Measurements from ENCODE around the gene PTPRT. TPM values are rescaled to one million over a fixed set of nuclear protein-coding genes. Genes with fewer than 3 reads are reported as not detected.

PTPRT gene
- total and polyA plus RNA-seq, 12 donors: 0.05 to 0.34 (median 0.16) TPM; not detected in 1

GRCh38 chr20:42895020-42895419, 294.7 kb downstream of the PTPRT start:
- intact Hi-C loops (cut with DNase I): no loop called here

GRCh38 chr20:42894483-42894882, 295.2 kb downstream of the PTPRT start:
- Histone ChIP-seq H3K4me3 (no peak overlapping the region), H3K36me3 (replicated peaks in 1 of 2) (no peaks in the 10 kb centered on the region), H3K27ac (no peak overlapping the region), H3K27me3 (no peaks in the 10 kb centered on the region), H3K4me1 (replicated peaks in 1 of 2) (no peaks in the 10 kb centered on the region), H3K9me3 (replicated peaks in 1 of 3) (no peaks in the 10 kb centered on the region)
- TF ChIP-seq CTCF (IDR thresholded peaks at IDR 0.05) (no peak), POLR2A (IDR thresholded peaks at IDR 0.05) (no peak)
- intact Hi-C loops (cut with DNase I): no loop called here
- WGBS, 4 donors: 61 to 64% (median 63%) methylated on average over 3 of the region's 3 CpGs
- DNase-seq: no peak

More at GRCh38 chr20:42895020-42895419, 294.7 kb downstream of the PTPRT start:
- no peak overlapping the region for H3K27ac ChIP-seq
- WGBS, 4 donors: 70 to 90% (median 80%) methylated on average over 1 of the region's 1 CpG
- H3K9me3 ChIP-seq (replicated peaks in 1 of 3): no peaks in the 10 kb centered on the region
- H3K36me3 ChIP-seq (replicated peaks in 1 of 2): no peaks in the 10 kb centered on the region
- TF ChIP-seq POLR2A (IDR thresholded peaks at IDR 0.05) (no peak), CTCF (IDR thresholded peaks at IDR 0.05) (no peak)
- no peak overlapping the region for H3K4me3 ChIP-seq
- H3K4me1 ChIP-seq (replicated peaks in 1 of 2): no peaks in the 10 kb centered on the region
- no peaks in the 10 kb centered on the region for H3K27me3 ChIP-seq
- DNase-seq: peak in 1 of 7 donors; percentile 17

- no peaks in the 10 kb centered on the region for H3K4me1 ChIP-seq (replicated peaks in 1 of 2)
- no peaks in the 10 kb centered on the region for H3K36me3 ChIP-seq (replicated peaks in 1 of 2)
- no peak for DNase-seq
- no peaks in the 10 kb centered on the region for H3K9me3 ChIP-seq (replicated peaks in 1 of 3)
- no peak overlapping the region for H3K4me3 ChIP-seq
- H3K27me3 ChIP-seq: no peaks in the 10 kb centered on the region
- no peak overlapping the region for H3K27ac ChIP-seq
- WGBS, 4 donors: 80 to 98% (median 91%) methylated on average over 3 of the region's 3 CpGs
- intact Hi-C loops (cut with DNase I): no loop called here
- TF ChIP-seq POLR2A (IDR thresholded peaks at IDR 0.05) (no peak), CTCF (IDR thresholded peaks at IDR 0.05) (no peak)
Measured at GRCh38 chr20:42889517-42889916, 300.2 kb downstream of the PTPRT start.

GRCh38 chr20:42887281-42887680, 302.4 kb downstream of the PTPRT start:
- intact Hi-C loops (cut with DNase I): no loop called here
- no peak overlapping the region for H3K27ac ChIP-seq
- H3K27me3 ChIP-seq: no peaks in the 10 kb centered on the region
- no peaks in the 10 kb centered on the region for H3K4me1 ChIP-seq (replicated peaks in 1 of 2)
- no peaks in the 10 kb centered on the region for H3K9me3 ChIP-seq (replicated peaks in 1 of 3)
- DNase-seq: no peak
- WGBS, 4 donors: 75 to 81% (median 78%) methylated on average over 3 of the region's 3 CpGs
- H3K36me3 ChIP-seq (replicated peaks in 1 of 2): no peaks in the 10 kb centered on the region
- no peak overlapping the region for H3K4me3 ChIP-seq
- no peak for TF ChIP-seq POLR2A (IDR thresholded peaks at IDR 0.05)
- no peak for TF ChIP-seq CTCF (IDR thresholded peaks at IDR 0.05)
